Activated CD4-positive, alpha-beta T cell treated with anti-CD3 and anti-CD28 coated beads for 24 hours (primary cell): ENCODE data around the gene MSH6.
"Not testable (repeated sequence)": the region's sequence is repeated elsewhere in the genome, so short reads cannot be mapped to it uniquely, and the experiment has no call there.

Experiments
- DNase-seq, 2 donors: peaks; one replicate each; pipeline ENCODE4 v3.0.0-alpha.2; 2020; ENCODE audit warnings: low read depth in 2 of 2

The MSH6 gene

DNA sequence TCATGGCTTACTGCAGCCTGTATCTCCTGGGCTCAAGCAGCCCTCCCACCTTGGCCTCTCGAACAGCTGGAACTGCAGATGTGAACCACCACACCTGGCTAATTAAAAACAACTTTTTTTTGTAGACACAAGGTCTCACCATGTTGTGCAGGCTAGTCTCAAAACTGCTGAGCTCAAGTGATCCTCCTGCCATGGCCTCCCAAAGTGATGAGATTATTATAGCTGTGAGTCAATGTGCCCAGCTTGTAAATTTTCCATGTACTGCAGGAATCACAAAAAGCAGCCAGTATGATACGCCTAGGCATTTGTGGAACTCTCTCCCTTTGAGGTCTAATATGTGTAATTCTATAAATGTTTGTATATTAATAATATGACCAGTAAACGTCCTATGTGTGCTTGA, 59.9 kb downstream of the MSH6 start:
- no peak for DNase-seq

DNA sequence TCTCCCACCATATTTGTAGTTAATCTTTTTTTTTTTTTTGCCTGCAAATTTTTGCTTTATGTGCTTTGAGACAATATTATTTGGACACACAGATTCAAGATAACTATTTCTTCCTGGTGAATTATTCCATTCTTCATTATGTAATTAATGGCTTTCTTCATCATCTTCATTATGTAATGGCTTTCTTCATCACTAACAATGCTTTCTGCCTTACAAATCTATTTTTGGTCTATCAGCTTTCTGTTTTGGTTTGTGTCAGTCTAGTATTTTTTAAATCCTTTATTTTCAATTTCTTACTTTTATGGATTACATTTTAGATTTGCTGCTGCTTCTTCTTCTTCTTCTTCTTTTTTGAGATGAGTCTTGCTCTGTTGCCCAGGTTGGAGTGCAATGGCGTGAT, 60.5 kb downstream of the MSH6 start:
- no peak for DNase-seq

DNA sequence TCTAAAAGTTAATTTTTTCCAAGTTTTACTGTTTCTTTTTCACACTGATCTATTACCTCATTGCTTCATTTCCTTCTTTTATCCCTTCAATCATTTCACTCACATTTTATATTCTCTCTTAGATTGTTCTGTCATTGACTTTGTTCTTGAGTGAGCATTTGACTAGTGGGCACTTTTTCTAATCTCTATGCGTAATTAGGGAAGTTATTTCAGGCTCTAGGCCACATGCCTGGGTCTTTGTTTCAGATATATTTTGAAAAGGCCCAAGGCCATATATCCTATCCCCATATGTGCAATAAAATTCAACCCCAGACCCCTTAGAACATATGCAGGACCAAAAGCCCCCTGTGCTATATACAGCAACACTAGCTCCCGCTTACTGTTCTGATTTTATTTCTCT, 61.2 kb downstream of the MSH6 start:
- DNase-seq, result no peak

DNA sequence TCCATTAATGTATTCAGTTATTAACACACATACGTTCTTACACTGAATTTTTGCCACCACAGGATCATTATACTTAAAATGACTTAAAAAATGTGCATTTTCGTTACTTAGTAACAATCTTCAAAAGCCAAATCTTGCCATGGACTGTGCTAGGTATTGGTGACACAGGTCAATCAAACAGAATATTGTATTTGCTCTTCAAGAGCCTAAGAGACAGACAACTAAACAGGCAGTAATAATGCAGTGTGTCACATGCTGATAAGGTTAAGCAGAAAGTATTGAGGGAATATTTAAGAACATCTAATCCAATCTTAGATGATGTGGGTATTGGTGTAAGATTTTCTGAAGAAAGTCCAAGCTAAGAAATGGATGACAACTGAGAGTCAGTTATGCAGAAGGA, 66.4 kb downstream of the MSH6 start:
- no peak for DNase-seq

DNA sequence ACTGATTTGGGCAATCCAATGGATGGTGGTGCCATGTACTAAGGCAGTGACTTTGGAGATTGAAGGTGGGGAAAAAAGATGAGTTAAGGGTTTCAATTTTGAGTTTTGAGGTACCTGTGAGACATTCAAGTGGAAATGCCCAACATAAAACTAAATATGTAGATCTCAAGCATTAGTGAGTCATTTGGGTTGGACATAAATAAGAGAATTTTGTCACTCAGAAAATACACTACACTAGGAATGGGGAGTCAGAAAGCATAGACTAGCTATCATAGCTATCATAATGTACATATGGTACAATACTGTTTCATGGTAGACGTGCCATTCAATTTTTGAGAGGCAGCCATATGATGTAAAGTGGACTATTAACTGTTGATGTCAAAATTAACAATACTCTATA, 67.3 kb downstream of the MSH6 start:
- DNase-seq, result no peak

DNA sequence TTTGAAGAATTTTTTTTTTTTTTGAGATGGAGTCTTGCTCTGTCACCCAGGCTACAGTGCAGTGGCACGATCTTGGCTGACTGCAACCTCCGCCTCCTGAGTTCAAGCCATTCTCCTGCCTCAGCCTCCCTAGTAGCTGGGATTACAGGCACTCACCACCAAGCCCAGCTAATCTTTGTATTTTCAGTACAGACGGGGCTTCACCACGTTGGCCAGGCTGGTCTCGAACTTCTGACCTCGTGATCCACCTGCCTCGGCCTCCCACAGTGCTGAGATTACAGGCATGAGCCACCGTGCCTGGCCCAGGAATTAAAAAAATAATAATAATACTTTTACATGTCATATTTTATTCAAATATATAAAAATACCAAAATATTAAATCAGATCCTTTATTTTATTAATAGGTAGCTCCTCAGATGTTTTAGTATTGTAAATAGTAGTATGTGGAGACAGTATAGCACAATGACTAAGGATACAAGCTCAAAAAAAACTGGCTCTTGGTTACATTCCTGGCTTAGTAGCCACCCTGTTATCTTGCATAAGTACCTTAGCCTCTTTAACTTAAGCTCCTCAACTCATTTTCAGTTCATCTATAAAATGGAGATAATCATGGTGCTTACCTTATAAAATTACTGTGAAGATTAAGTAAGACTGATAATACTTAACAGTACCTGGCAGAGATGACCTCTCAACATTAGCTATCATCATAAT, 70.3 kb downstream of the MSH6 start:
- DNase-seq, result not testable (repeated sequence)
